CD14-positive monocyte (primary cell): ENCODE data around the gene LNX2. TPM values are rescaled to one million over a fixed set of nuclear protein-coding genes. Genes with fewer than 3 reads are reported as not detected.

ENCODE experiments used
- DNase-seq, 3 donors: peaks; one replicate each; pipeline ENCODE4 v3.0.0-alpha.2; 2011 to 2022
- H2AFZ ChIP-seq: 2 replicates; pipeline ENCODE4 v1.6.0; 2012; ENCODE audit warnings: mild to moderate bottlenecking, low read depth, low read length, inconsistent platforms; ENCODE audit not compliant: insufficient read depth, poor library complexity, severe bottlenecking
- H3K27ac ChIP-seq, 2 donors: 1 replicate in 1 of 2; 2 replicates in 1 of 2; pipeline ENCODE4 v1.5.1; 2012 to 2013; ENCODE audit warnings: low read length in 2 of 2, control low read depth in 1 of 2, inconsistent platforms in 1 of 2, low read depth in 1 of 2, mild to moderate bottlenecking in 1 of 2
- H3K27me3 ChIP-seq, 2 donors: one replicate each; pipeline versions ENCODE4 v1.6.0 to v1.6.1; 2011 to 2013; ENCODE audit warnings: low read length in 2 of 2; ENCODE audit not compliant: control insufficient read depth in 2 of 2, insufficient read depth in 2 of 2
- H3K36me3 ChIP-seq, 2 donors: replicated peaks in 1 of 2; 1 replicate in 1 of 2; 2 replicates in 1 of 2; pipeline versions ENCODE4 v1.5.1 to v1.6.1; 2012 to 2013; ENCODE audit warnings: low read length in 2 of 2, control low read depth in 1 of 2, inconsistent platforms in 1 of 2, mild to moderate bottlenecking in 1 of 2; ENCODE audit not compliant: insufficient read depth in 2 of 2, control insufficient read depth in 1 of 2
- H3K4me1 ChIP-seq, 2 donors: 1 replicate in 1 of 2; 2 replicates in 1 of 2; pipeline versions ENCODE4 v1.5.1 to v1.6.1; 2012 to 2013; ENCODE audit warnings: low read length in 2 of 2, control low read depth in 1 of 2, inconsistent platforms in 1 of 2, mild to moderate bottlenecking in 1 of 2, moderate library complexity in 1 of 2; ENCODE audit not compliant: insufficient read depth in 2 of 2, control insufficient read depth in 1 of 2
- H3K4me2 ChIP-seq: replicated peaks from 2 replicates; pipeline ENCODE3; 2012; ENCODE audit warnings: low read length, moderate library complexity, mild to moderate bottlenecking; ENCODE audit not compliant: poor library complexity, severe bottlenecking; ENCODE audit errors: extremely low read depth
- H3K4me3 ChIP-seq, 3 experiments: fragments of 200-600 bp in 1 of 3; sonication (generic) in 1 of 3; replicated peaks in 1 of 3; 1 replicate in 2 of 3; 2 replicates in 1 of 3; pipeline ENCODE4 v1.5.1; 2011 to 2013; ENCODE audit warnings: low read length in 3 of 3, mild to moderate bottlenecking in 3 of 3, control low read depth in 2 of 3, low read depth in 2 of 3, inconsistent platforms in 1 of 3, moderate library complexity in 1 of 3
- H3K79me2 ChIP-seq: 2 replicates; pipeline ENCODE4 v1.6.0; 2012; ENCODE audit warnings: mild to moderate bottlenecking, control low read depth, inconsistent platforms, low read length, moderate library complexity; ENCODE audit not compliant: insufficient read depth
- H3K9ac ChIP-seq: 2 replicates; pipeline ENCODE4 v1.6.0; 2017; ENCODE audit warnings: low read length, mild to moderate bottlenecking; ENCODE audit not compliant: insufficient read depth, poor library complexity, severe bottlenecking
- H3K9me3 ChIP-seq, 2 donors: replicated peaks in 1 of 2; 1 replicate in 1 of 2; 2 replicates in 1 of 2; pipeline versions ENCODE4 v1.5.1 to v1.6.1; 2012 to 2013; ENCODE audit warnings: low read length in 2 of 2, control low read depth in 1 of 2; ENCODE audit not compliant: control insufficient read depth in 1 of 2, insufficient read depth in 1 of 2
- H4K20me1 ChIP-seq: 2 replicates; pipeline ENCODE4 v1.6.0; 2012; ENCODE audit warnings: mild to moderate bottlenecking, low read length, control low read depth, moderate library complexity; ENCODE audit not compliant: insufficient read depth
- H3K27ac Mint-ChIP-seq, 7 donors: one replicate each; pipeline ENCODE4 v1.8.0; 2020; ENCODE audit warnings: mild to moderate bottlenecking in 7 of 7, mixed read lengths in 7 of 7, moderate library complexity in 6 of 7, inconsistent platforms in 2 of 7
- H3K27me3 Mint-ChIP-seq, 3 donors: one replicate each; pipeline ENCODE4 v1.8.0; 2021 to 2022; ENCODE audit warnings: low read depth in 3 of 3, mild to moderate bottlenecking in 3 of 3, mixed read lengths in 3 of 3, moderate library complexity in 3 of 3, inconsistent platforms in 1 of 3
- H3K36me3 Mint-ChIP-seq, 2 donors: one replicate each; pipeline ENCODE4 v1.8.0; 2020; ENCODE audit warnings: mixed read lengths in 2 of 2, inconsistent platforms in 1 of 2, mild to moderate bottlenecking in 1 of 2
- H3K4me1 Mint-ChIP-seq: one replicate; pipeline ENCODE4 v1.8.0; 2020; ENCODE audit warnings: mild to moderate bottlenecking, mixed read lengths
- H3K4me3 Mint-ChIP-seq, 2 donors: one replicate each; pipeline ENCODE4 v1.8.0; 2020; ENCODE audit warnings: mild to moderate bottlenecking in 2 of 2, mixed read lengths in 2 of 2, moderate library complexity in 1 of 2
- H3K9me3 Mint-ChIP-seq, 7 donors: one replicate each; pipeline ENCODE4 v1.8.0; 2020 to 2022; ENCODE audit warnings: mixed read lengths in 7 of 7, mild to moderate bottlenecking in 6 of 7, moderate library complexity in 6 of 7, inconsistent platforms in 2 of 7
- WGBS: methylation state at CpG from one replicate; pipeline ENCODE4 v1.1.5; 2013; ENCODE audit warnings: missing lambda C conversion rate; ENCODE audit not compliant: insufficient coverage; 5-methylcytosine and 5-hydroxymethylcytosine counted together
- intact Hi-C, 2 donors: fragments of 100-400 bp; cut with micrococcal nuclease; formaldehyde crosslinking; loops; one replicate each; pipeline versions ENCODE4 v1.15.0 to v1.15.1; 2023
- polyA plus RNA-seq, 3 donors: library from polyadenylated mRNA; depleted of rRNA in 1 of 3; unstranded in 2 of 3; stranded (reverse) in 1 of 3; fragments of 300-500 nt in 2 of 3; fragments of >200 nt in 1 of 3; fragmentation: Illumina TruSeq in 2 of 3; gene quantifications; 1 replicate in 2 of 3; 2 replicates in 1 of 3; pipeline ENCODE4 v1.2.3, GENCODE V29; 2012 to 2021
- TF ChIP-seq, protein P1 (sequence below): fragments of 200-600 bp; IDR thresholded peaks from one replicate; pipeline ENCODE4 v1.8.0; 2022; ENCODE audit warnings: antibody characterized with exemption, mild to moderate bottlenecking

Gene LNX2
- polyA plus RNA-seq, 3 donors: 0.89 to 2.3 (median 1.5) TPM

DNA sequence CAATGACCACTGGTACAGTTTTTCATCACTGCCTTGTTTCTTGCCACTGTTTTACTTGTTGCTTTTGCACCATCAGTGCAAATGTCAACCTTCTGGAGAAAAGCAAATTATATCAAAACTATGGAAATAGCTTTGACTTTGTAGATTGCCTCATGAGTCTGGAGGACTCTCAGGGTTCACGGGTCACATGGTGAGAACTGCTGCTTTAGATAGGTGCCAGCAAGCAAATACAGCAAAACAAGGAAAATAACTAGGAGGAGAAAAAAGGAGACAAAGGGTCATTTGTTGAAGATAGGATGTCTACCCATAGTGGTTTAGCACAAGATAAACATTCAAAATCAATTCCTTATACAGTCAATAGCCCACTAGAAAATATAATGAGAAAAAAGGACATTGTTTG is 34.5 kb upstream of the LNX2 start:
- H3K9me3 Mint-ChIP-seq: peaks cover 5 to 8% (median 7%) of the 10 kb centered on the region in 7 donors
- Histone ChIP-seq H3K9ac (no peak overlapping the region), H3K4me3 (no peak overlapping the region), H3K36me3 (peaks cover 26 to 59% of the 10 kb centered on the region in 2 donors), H2AFZ (no peak overlapping the region), H3K9me3 (peaks cover 7 to 8% of the 10 kb centered on the region in 2 donors), H3K27me3 (no peaks in the 10 kb centered on the region), H3K27ac (no peak overlapping the region), H3K79me2 (peaks cover 13% of the 10 kb centered on the region), H4K20me1 (peaks cover 51% of the 10 kb centered on the region), H3K4me2 (no peak overlapping the region), H3K4me1 (no peaks in the 10 kb centered on the region)
- no peak for DNase-seq
- intact Hi-C loops: no loop called here
- TF ChIP-seq, protein P1, sequence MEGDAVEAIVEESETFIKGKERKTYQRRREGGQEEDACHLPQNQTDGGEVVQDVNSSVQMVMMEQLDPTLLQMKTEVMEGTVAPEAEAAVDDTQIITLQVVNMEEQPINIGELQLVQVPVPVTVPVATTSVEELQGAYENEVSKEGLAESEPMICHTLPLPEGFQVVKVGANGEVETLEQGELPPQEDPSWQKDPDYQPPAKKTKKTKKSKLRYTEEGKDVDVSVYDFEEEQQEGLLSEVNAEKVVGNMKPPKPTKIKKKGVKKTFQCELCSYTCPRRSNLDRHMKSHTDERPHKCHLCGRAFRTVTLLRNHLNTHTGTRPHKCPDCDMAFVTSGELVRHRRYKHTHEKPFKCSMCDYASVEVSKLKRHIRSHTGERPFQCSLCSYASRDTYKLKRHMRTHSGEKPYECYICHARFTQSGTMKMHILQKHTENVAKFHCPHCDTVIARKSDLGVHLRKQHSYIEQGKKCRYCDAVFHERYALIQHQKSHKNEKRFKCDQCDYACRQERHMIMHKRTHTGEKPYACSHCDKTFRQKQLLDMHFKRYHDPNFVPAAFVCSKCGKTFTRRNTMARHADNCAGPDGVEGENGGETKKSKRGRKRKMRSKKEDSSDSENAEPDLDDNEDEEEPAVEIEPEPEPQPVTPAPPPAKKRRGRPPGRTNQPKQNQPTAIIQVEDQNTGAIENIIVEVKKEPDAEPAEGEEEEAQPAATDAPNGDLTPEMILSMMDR: no peak
- H3K4me3 Mint-ChIP-seq: no peak overlapping the region
- WGBS: 80% methylated on average over 1 of the region's 1 CpG
- peak overlapping the region in 1 of 7 donors; percentile 13 for H3K27ac Mint-ChIP-seq
- H3K4me1 Mint-ChIP-seq: no peaks in the 10 kb centered on the region
- H3K27me3 Mint-ChIP-seq: peaks cover 0 to 1% (median 0%) of the 10 kb centered on the region in 3 donors
- peaks cover 35 to 42% of the 10 kb centered on the region in 2 donors for H3K36me3 Mint-ChIP-seq

DNA sequence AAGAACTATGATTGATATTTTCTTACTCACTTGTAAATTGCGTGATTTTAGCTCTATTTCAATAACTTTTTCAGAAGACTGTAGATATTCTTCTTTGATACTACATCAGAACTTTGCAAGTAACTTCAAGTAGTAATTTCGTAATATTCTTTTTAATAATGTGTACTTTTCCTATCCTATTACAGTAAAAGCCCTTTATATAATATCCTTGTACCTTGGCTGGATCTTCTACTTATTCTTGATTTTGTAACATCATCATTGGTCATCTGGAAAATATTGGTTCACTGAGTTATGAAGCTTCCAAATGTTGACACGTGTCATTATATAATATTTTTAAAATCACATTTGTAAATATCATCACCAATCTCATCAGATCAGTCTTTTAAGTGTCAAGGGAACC is 33.7 kb upstream of the LNX2 start:
- DNase-seq: no peak
- TF ChIP-seq, protein P1: no peak
- H3K27ac Mint-ChIP-seq: no peak overlapping the region
- no CpG with 5 or more reads among the region's 3 CpGs for WGBS
- Histone ChIP-seq H4K20me1 (peaks cover 43% of the 10 kb centered on the region), H3K79me2 (peaks cover 8% of the 10 kb centered on the region), H3K27me3 (no peaks in the 10 kb centered on the region), H3K9me3 (peaks cover 11 to 14% of the 10 kb centered on the region in 2 donors), H3K4me3 (no peak overlapping the region), H3K27ac (no peak overlapping the region), H2AFZ (no peak overlapping the region), H3K36me3 (peaks cover 34 to 59% of the 10 kb centered on the region in 2 donors), H3K4me2 (no peak overlapping the region), H3K4me1 (no peaks in the 10 kb centered on the region), H3K9ac (no peak overlapping the region)
- H3K4me1 Mint-ChIP-seq: no peaks in the 10 kb centered on the region
- intact Hi-C loops: no loop called here
- H3K27me3 Mint-ChIP-seq: peaks cover 0 to 1% (median 0%) of the 10 kb centered on the region in 3 donors
- H3K36me3 Mint-ChIP-seq: peaks cover 38 to 47% of the 10 kb centered on the region in 2 donors
- no peak overlapping the region for H3K4me3 Mint-ChIP-seq
- H3K9me3 Mint-ChIP-seq: peaks cover 8 to 13% (median 12%) of the 10 kb centered on the region in 7 donors
